Astrocyte of the spinal cord (primary cell): ENCODE results near the gene ALOX12B.

ENCODE experiments used
- DNase-seq: peaks from one replicate; pipeline ENCODE4 v3.0.0; 2011; ENCODE audit warnings: low read depth, low spot score
- H3K4me3 ChIP-seq: 2 replicates; pipeline ENCODE4 v1.5.1; 2011; ENCODE audit warnings: low read depth, mild to moderate bottlenecking, low read length, moderate library complexity
- CTCF ChIP-seq: IDR thresholded peaks from 2 replicates; pipeline ENCODE4 v1.5.1; 2012; ENCODE audit warnings: low read depth, mild to moderate bottlenecking, low read length, inconsistent platforms
- in situ Hi-C: cut with HindIII; loops from 2 replicates; pipeline ENCODE4 v1.10.0; 2017; ENCODE audit warnings: low sequenced_read_pairs

ALOX12B gene

GRCh38 chr17:8118769-8119580 lies 31.5 kb upstream of the ALOX12B start:
- peak; percentile 83 for DNase-seq
- TF ChIP-seq CTCF = peak; percentile 92
- in situ Hi-C loops = loop anchor here (10.0 kb wide), 1 partner anchor 64 kb away; no protein-coding TSS in a partner anchor
- peak overlapping the region; percentile 59 for H3K4me3 ChIP-seq

- no peak for TF ChIP-seq CTCF
- peak within 1 kb of the TSS; percentile 59 for H3K4me3 ChIP-seq
- DNase-seq = peak; percentile 47
- in situ Hi-C loops = loop anchor here (10.0 kb wide), 1 partner anchor 63 kb away; no protein-coding TSS in a partner anchor
Measured at GRCh38 chr17:8117980-8118768, 30.7 kb upstream of the ALOX12B start, which contains the start of gene ALOXE3. Gene ALOXE3, minus strand, starts transcription at chr17:8118514. Its CDS starts 524 bp downstream, at chr17:8117990.

- DNase-seq = no peak
- no peak for TF ChIP-seq CTCF
- peak overlapping the region; percentile 59 for H3K4me3 ChIP-seq
- in situ Hi-C loops = loop anchor here (10.0 kb wide), 1 partner anchor 63 kb away; no protein-coding TSS in a partner anchor
Measured at GRCh38 chr17:8117367-8117979, 30.0 kb upstream of the ALOX12B start.

GRCh38 chr17:8116776-8117175 lies 29.3 kb upstream of the ALOX12B start:
- no peak for TF ChIP-seq CTCF
- in situ Hi-C loops = loop anchor here (10.0 kb wide), 1 partner anchor 62 kb away; no protein-coding TSS in a partner anchor
- no peak overlapping the region for H3K4me3 ChIP-seq
- no peak for DNase-seq

GRCh38 chr17:8110907-8111306 lies 23.4 kb upstream of the ALOX12B start:
- no peak overlapping the region for H3K4me3 ChIP-seq
- no peak for TF ChIP-seq CTCF
- in situ Hi-C loops = loop anchor here (10.0 kb wide), 1 partner anchor 56 kb away; no protein-coding TSS in a partner anchor
- DNase-seq = no peak

GRCh38 chr17:8110456-8110804 lies 22.9 kb upstream of the ALOX12B start:
- no peak overlapping the region for H3K4me3 ChIP-seq
- no peak for TF ChIP-seq CTCF
- no peak for DNase-seq
- in situ Hi-C loops = loop anchor here (10.0 kb wide), 1 partner anchor 56 kb away; no protein-coding TSS in a partner anchor
